ENCODE data around the gene AGAP1.

Gene AGAP1

DNA sequence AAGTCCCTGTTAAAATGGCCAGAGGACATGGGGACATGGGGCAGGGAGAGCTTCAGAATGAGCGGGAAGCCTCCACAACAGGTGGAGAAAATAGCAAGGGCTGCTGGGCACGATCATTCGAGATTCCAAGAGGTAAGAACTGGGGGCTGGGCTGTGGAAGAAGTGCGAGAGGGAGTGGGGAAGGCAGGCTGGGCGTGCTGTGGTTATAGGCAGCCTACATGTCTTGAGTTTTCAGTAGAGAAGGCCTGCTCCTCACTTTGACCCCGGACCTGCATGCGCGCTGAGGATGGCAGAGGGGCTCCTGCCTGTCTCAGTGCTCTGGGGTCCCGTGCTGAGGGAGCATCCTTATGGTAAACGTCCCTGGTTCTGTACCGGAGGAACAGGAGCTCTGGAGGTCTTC lies 115.5 kb downstream of the AGAP1 start:
- DNase-seq (ENCODE audit: low spot score), result no peak

DNA sequence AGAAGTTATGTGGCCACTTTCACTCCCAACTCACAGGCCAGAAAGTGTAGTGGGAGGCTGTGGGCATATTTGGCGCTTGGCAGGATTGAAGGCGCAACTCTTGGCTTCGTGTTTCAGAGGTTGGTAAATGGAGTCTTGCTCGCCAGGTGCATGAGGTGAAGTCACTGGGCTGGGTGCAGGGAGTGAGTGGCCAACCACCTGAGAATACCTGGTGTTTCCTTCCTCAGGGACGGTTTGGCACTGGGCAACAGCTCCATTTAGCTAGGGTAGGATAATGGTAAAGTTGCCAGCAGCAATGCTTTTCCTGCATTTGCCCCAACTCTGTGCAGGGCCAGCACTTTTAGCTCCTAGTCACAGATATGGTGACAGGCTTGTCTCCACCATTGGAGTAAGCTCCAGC lies 115.9 kb downstream of the AGAP1 start:
- DNase-seq (ENCODE audit: low spot score), result no peak

DNA sequence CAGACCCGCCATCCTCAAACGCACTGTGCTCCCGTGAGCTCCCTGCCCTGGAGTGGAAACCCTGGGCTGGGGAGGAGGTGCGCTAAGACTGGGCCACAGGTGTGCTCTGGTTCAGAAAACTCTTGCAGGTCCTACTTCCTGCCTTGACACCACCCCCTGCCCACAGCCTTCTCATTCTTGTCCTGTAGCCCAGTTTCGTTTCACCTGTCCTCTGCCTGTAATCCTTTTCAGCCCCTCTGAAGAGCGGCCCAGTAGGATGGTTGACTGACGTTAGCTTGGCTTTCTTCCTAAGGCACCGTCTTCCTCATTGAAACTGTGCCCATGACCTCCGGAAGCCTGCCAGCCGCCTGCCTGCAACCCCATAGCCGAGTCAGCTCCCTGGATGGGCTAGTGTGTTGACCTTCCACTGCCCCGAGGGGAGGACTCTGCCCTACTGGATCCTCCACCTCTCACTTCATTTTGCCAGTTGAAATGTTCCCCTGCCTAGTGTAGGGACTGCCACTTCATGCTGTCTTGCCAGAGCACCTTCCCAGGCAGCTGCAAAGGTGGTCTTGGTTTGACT lies 116.9 kb downstream of the AGAP1 start:
- DNase-seq (ENCODE audit: low spot score), result no peak

- DNase-seq (ENCODE audit: low spot score), result no peak
These were observed 117.5 kb downstream of the AGAP1 start for GRCh38 chr2:235611349-235611748.

DNA sequence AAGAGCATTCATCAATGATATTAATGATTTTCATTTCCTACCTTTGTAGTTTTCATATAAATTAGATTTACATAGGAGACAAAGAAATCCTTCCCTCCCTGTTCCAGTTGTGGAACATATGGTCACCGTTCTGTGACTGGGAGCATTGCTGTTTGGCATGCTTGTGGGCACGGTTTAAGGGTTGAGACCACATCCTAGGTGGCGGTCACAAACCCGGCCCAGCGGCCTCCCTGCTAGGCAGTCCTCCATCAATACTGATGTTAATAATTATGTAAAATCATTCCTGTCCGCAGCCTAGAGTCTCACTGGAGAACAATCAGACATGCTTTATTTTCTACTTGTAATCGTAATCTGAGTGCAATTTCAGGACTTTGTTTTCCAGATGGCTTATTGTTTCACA lies 117.9 kb downstream of the AGAP1 start:
- no peak for DNase-seq (ENCODE audit: low spot score)

GRCh38 chr2:235612181-235612950 lies 118.5 kb downstream of the AGAP1 start:
- DNase-seq (ENCODE audit: low spot score), result no peak

DNA sequence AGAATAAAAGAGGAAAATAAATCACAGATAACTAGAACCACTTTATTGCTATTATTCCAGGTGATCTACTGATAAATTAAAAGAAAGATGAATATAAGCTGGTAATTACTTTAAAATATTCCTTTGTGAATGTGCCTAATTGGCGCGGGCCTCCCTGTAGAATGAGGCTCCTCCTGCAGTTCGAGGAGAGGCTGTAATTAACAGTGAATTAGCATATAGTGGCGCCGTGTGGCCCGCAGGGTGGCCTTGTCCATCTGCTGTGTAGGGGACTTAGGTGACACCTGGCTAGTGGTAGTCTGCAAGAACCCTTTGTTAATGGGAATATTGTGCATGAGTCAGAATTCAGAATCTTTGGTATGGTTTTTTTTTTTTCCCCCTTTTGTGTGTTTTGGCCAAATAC lies 119.8 kb downstream of the AGAP1 start:
- no peak for DNase-seq (ENCODE audit: low spot score)

GRCh38 chr2:235614176-235614860 lies 120.5 kb downstream of the AGAP1 start:
- no peak for DNase-seq (ENCODE audit: low spot score)

- peak; percentile 74 for DNase-seq (ENCODE audit: low spot score)
These were observed 121.3 kb downstream of the AGAP1 start for GRCh38 chr2:235614900-235615712.

DNA sequence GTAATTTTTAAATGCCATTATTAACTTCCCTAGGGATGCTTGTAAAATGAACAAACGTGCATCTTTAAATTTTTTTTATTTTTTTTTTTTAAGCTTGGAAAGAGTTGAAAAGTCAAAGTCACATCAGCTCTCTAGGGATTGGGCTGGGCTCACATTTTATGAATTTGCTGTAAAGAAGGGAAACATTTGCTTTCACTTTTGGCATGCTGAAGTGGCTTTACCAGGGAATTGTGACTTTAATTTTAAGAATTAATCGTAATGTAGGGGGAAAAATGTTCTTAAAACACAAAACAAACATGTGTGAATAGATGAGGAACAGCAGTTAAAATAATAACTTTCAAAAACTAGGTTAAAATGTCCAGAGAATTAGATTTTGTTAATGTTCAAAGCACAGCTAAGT lies 123.0 kb downstream of the AGAP1 start:
- DNase-seq (ENCODE audit: low spot score), result no peak

DNA sequence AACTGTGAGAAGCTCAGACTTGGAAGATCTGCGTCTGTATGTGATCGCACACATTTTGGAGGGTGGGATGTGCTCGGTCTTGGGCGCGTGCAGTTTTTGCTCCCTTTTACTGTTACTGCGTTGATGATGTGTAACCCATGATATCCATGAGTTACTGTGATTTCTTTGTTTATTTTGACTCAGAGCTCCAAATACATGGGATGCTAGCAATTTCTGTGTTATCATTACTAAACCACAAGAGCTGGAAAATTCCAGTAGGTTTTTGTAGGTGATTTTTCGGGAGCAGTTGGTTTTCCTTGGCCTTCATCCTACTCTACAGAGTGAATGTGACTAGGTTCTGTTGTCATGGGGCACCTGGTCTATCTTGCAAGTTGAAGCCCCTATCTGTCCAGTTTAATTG lies 124.2 kb downstream of the AGAP1 start:
- DNase-seq (ENCODE audit: low spot score), result peak; percentile 29

GRCh38 chr2:235619544-235619943 lies 125.7 kb downstream of the AGAP1 start:
- DNase-seq (ENCODE audit: low spot score), result no peak

DNA sequence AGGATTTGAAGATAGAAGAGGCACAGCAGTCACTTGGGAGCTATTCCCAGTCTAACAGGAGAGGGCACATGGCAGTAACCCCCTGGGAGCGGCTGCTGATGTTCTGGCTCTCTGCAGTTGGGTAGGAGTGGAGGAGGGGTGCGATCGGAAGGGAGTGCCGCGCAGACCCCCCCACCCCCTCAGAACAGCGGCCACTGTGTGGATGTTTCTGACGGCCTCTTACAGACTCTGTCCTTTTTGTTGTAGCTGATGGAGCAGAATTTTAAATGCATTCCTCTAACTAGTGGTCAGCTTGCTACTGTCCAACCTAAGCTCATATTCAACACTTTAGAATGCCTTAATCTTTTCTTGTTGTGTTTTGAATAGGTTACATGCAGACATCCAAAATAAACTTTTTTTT lies 127.9 kb downstream of the AGAP1 start:
- DNase-seq (ENCODE audit: low spot score), result no peak

DNA sequence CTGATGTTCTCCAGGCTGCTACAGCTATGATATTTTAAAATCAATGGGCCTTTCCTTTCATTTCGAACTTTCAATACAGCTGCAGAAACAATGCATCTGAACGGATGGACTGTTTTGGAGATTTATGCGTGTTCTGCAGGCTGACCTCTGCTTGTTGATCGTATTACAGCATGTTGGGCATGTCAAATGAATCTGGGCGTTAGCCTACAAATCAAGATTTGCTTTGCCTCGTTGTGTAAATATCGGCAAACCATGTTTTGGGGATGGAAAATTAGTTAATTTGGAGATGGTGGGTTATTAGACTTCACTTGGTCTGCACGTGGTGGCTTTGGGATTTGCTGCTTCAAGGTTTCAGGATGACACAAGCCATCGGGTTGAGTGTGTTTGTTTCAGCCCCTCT lies 129.3 kb downstream of the AGAP1 start:
- DNase-seq (ENCODE audit: low spot score), result no peak

GRCh38 chr2:235623752-235624151 lies 129.9 kb downstream of the AGAP1 start:
- DNase-seq (ENCODE audit: low spot score), result no peak

- no peak for DNase-seq (ENCODE audit: low spot score)
These were observed 132.8 kb downstream of the AGAP1 start for GRCh38 chr2:235626658-235627057.

GRCh38 chr2:235627682-235628081 lies 133.8 kb downstream of the AGAP1 start:
- no peak for DNase-seq (ENCODE audit: low spot score)

GRCh38 chr2:235630718-235631296 lies 137.0 kb downstream of the AGAP1 start:
- no peak for DNase-seq (ENCODE audit: low spot score)

GRCh38 chr2:235634435-235635158 lies 140.8 kb downstream of the AGAP1 start:
- peak; percentile 41 for DNase-seq (ENCODE audit: low spot score)

- DNase-seq (ENCODE audit: low spot score), result no peak
These were observed 142.7 kb downstream of the AGAP1 start for GRCh38 chr2:235636546-235636945.

- no peak for DNase-seq (ENCODE audit: low spot score)
These were observed 144.1 kb downstream of the AGAP1 start for GRCh38 chr2:235637896-235638295.

All from kidney tubule cell (primary cell).